Common myeloid progenitor, CD34-positive (primary cell): ENCODE data around the gene AFF3.

Experiments used
- CTCF ChIA-PET: fragments of 350-600 bp; sonication (Branson Sonifier 250); formaldehyde crosslinking; loops from one replicate; lab custom pipeline; 2021; ENCODE audit warnings: antibody characterized with exemption; lab: Charles Lee
- POLR2A ChIA-PET: fragments of 350-600 bp; sonication (Branson Sonifier 250); formaldehyde crosslinking; loops from one replicate; lab custom pipeline; 2021; ENCODE audit warnings: antibody characterized with exemption; lab: Charles Lee
- DNase-seq, 3 donors: peaks; one replicate each; pipeline versions ENCODE4 v3.0.0 to v3.0.0-alpha.2; 2013
- H3K27ac ChIP-seq, 2 experiments: 1 replicate in 1 of 2; 2 replicates in 1 of 2; pipeline ENCODE4 v1.7.0; 2013; ENCODE audit warnings: inconsistent platforms in 2 of 2, low read length in 2 of 2, mild to moderate bottlenecking in 2 of 2, low read depth in 1 of 2, moderate library complexity in 1 of 2; ENCODE audit not compliant: severe bottlenecking in 2 of 2, insufficient read depth in 1 of 2, poor library complexity in 1 of 2
- H3K27me3 ChIP-seq, 5 experiments: replicated peaks in 2 of 5; 1 replicate in 3 of 5; 2 replicates in 2 of 5; pipeline versions ENCODE4 v1.6.1 to v1.7.0; 2013; ENCODE audit warnings: low read length in 4 of 5, mild to moderate bottlenecking in 2 of 5, moderate library complexity in 2 of 5, inconsistent platforms in 1 of 5; ENCODE audit not compliant: insufficient read depth in 5 of 5, control insufficient read depth in 4 of 5
- H3K36me3 ChIP-seq, 4 experiments: 1 replicate in 2 of 4; 2 replicates in 2 of 4; pipeline versions ENCODE4 v1.6.1 to v1.7.0; 2013; ENCODE audit warnings: low read length in 3 of 4, control low read depth in 1 of 4, mild to moderate bottlenecking in 1 of 4; ENCODE audit not compliant: control insufficient read depth in 4 of 4, insufficient read depth in 4 of 4
- H3K4me1 ChIP-seq, 4 experiments: 1 replicate in 3 of 4; 2 replicates in 1 of 4; pipeline versions ENCODE4 v1.6.1 to v1.7.1; 2013; ENCODE audit warnings: low read length in 3 of 4, mild to moderate bottlenecking in 3 of 4, control low read depth in 1 of 4, inconsistent platforms in 1 of 4, moderate library complexity in 1 of 4; ENCODE audit not compliant: control insufficient read depth in 4 of 4, insufficient read depth in 4 of 4; ENCODE audit errors: control extremely low read depth in 1 of 4
- H3K4me3 ChIP-seq, 7 experiments: 1 replicate in 4 of 7; 2 replicates in 3 of 7; pipeline versions ENCODE4 v1.5.1 to v1.7.0; 2013; ENCODE audit warnings: mild to moderate bottlenecking in 7 of 7, low read length in 6 of 7, moderate library complexity in 6 of 7, inconsistent platforms in 2 of 7, low read depth in 2 of 7, control low read depth in 1 of 7; ENCODE audit not compliant: insufficient read depth in 4 of 7, control insufficient read depth in 1 of 7; ENCODE audit errors: extremely low read depth in 1 of 7
- H3K9me3 ChIP-seq, 5 experiments: 1 replicate in 4 of 5; 2 replicates in 1 of 5; pipeline versions ENCODE4 v1.6.1 to v1.7.1; 2013; ENCODE audit warnings: low read length in 4 of 5, mild to moderate bottlenecking in 2 of 5, inconsistent platforms in 1 of 5, low read depth in 1 of 5, moderate library complexity in 1 of 5; ENCODE audit not compliant: control insufficient read depth in 4 of 5, insufficient read depth in 2 of 5; ENCODE audit errors: control extremely low read depth in 1 of 5
- WGBS: methylation state at CpG from one replicate; pipeline ENCODE4 v1.1.5; 2013; ENCODE audit not compliant: insufficient coverage; 5-methylcytosine and 5-hydroxymethylcytosine counted together

AFF3 gene

DNA sequence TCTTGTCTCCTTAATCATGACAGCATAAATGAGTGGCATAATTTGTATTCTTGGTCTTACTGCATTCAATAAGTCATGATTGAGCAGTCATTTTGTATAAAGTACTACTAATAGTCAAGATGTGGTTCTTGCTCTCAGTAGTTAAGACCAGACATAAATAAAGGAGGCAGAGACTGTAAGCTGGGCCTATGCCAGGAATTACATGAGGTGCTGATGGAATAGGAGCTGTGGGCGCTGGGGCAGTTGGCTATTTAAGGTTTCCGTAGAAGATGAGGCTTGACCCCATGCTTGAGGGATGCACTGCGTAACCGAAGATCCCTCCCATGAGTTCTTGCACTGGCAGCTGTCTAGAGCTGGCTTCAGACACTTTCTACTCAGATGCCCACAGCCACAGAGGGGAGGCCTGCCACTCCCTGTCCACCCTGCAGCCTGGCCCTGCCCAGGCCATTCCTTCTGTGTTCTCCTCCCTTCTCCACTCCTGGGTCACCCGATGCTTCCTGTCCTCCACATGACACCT is 501.7 kb downstream of the AFF3 start:
- ChIA-PET CTCF (interaction anchor here (0.6 kb wide), 1 partner anchor 22 kb away, joined by 3 read pairs; no protein-coding TSS in a partner anchor), POLR2A (no interaction called here)
- no peak overlapping the region for H3K4me3 ChIP-seq
- H3K9me3 ChIP-seq: no peaks in the 10 kb centered on the region
- 96% methylated on average over 4 of the region's 5 CpGs for WGBS
- no peaks in the 10 kb centered on the region for H3K4me1 ChIP-seq
- DNase-seq: no peak
- H3K27ac ChIP-seq: no peak overlapping the region
- H3K27me3 ChIP-seq: no peaks in the 10 kb centered on the region
- peaks cover 0 to 7% (median 3%) of the 10 kb centered on the region in 4 experiments for H3K36me3 ChIP-seq

GRCh38 chr2:99638791-99639190 is 503.6 kb downstream of the AFF3 start:
- CTCF ChIA-PET: no interaction called here
- Histone ChIP-seq H3K9me3 (peaks cover 0 to 7% (median 5%) of the 10 kb centered on the region in 5 experiments), H3K4me3 (no peak overlapping the region), H3K27ac (no peak overlapping the region), H3K36me3 (peaks cover 0 to 7% (median 6%) of the 10 kb centered on the region in 4 experiments), H3K4me1 (no peaks in the 10 kb centered on the region), H3K27me3 (no peaks in the 10 kb centered on the region)
- POLR2A ChIA-PET: no interaction called here
- DNase-seq: no peak
- 100% methylated on average over 3 of the region's 4 CpGs for WGBS

- 100% methylated on average over 6 of the region's 7 CpGs for whole genome bisulfite sequencing
- Histone ChIP-seq H3K4me1 (no peaks in the 10 kb centered on the region), H3K4me3 (no peak overlapping the region), H3K27ac (no peak overlapping the region), H3K27me3 (no peaks in the 10 kb centered on the region), H3K36me3 (peaks cover 0 to 7% (median 6%) of the 10 kb centered on the region in 4 experiments), H3K9me3 (peaks cover 0 to 14% (median 13%) of the 10 kb centered on the region in 5 experiments)
- DNase-seq: no peak
- POLR2A ChIA-PET: no interaction called here
- CTCF ChIA-PET: no interaction called here
Observed at GRCh38 chr2:99637159-99637697, 505.2 kb downstream of the AFF3 start.

DNA sequence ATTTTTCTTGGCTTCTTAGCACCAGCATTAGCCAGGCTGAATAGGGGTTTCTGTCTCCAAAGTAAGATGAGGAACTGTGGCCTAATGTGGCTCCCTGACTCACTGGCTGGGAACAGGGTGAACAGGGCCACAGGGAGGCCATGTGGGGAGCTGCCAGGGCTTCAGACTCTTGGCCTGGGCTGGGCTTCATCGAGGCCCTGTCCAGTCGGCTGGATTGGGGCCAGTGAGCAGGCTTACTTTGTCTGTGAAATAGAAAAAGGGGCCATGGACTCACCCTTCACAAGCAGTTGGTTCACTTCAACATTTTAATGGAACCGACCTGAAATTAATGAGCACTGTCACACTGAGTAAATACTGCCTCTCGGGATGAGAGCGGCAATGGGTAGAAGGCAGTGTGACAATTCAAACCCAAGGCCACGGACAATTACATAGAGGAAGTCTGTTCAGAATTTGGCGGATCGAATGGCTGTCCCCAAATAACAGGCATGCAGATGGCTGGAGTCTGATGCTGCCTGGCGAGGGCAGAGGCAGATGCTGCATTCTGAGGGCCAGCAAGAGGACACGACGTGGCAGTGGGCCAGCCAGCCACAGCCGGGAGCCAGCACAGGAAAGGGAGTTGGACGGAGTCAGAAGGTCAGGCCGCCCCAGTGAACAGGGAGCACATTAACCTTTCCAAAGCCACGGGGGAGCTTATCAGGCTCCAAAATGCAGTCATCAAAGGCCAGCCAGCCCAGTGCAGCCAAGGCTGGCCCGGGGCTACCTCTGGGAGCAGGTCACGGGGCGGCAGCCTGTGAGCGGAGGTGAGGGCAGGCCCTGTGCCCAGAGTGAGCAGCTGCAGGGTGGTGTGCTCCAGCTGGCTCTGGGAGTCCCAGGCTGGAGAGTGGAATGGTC is 506.0 kb downstream of the AFF3 start:
- ChIA-PET CTCF (no interaction called here), POLR2A (no interaction called here)
- 97% methylated on average over 19 of the region's 19 CpGs for WGBS
- Histone ChIP-seq H3K4me3 (no peak overlapping the region), H3K9me3 (peaks cover 0 to 14% (median 13%) of the 10 kb centered on the region in 5 experiments), H3K27ac (no peak overlapping the region), H3K4me1 (no peaks in the 10 kb centered on the region), H3K36me3 (peaks cover 0 to 7% (median 6%) of the 10 kb centered on the region in 4 experiments), H3K27me3 (no peaks in the 10 kb centered on the region)
- no peak for DNase-seq

GRCh38 chr2:99635710-99636109 is 506.7 kb downstream of the AFF3 start:
- 82% methylated on average over 3 of the region's 4 CpGs for WGBS
- Histone ChIP-seq H3K9me3 (peaks cover 0 to 14% (median 13%) of the 10 kb centered on the region in 5 experiments), H3K27me3 (no peaks in the 10 kb centered on the region), H3K4me1 (no peaks in the 10 kb centered on the region), H3K4me3 (no peak overlapping the region), H3K36me3 (peaks cover 0 to 7% (median 6%) of the 10 kb centered on the region in 4 experiments), H3K27ac (no peak overlapping the region)
- DNase-seq: no peak
- POLR2A ChIA-PET: no interaction called here
- CTCF ChIA-PET: no interaction called here

DNA sequence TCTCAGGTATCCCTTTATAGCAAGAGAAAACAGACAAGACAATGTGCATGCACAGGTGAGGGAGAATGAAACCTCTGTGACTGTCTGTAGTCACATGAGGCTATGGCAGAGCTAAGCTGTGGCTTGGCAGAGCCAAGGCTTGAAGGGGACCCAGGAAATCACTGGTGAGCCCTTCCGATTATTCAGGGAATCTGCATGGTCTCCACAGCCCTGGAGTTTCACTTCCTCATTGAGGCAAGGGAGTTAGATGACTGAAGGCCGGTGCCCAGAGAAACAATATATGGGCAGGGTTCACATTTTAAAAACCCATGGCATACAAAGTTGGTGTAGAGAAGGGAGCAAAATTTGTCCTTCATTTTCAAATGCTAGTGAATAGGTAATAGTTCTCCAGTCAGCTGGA is 508.2 kb downstream of the AFF3 start:
- H3K27me3 ChIP-seq: no peaks in the 10 kb centered on the region
- ChIA-PET POLR2A (no interaction called here), CTCF (interaction anchor here (0.6 kb wide), 1 partner anchor 236 kb away, joined by 3 read pairs; no protein-coding TSS in a partner anchor)
- no peaks in the 10 kb centered on the region for H3K4me1 ChIP-seq
- no peak overlapping the region for H3K4me3 ChIP-seq
- peaks cover 0 to 14% (median 13%) of the 10 kb centered on the region in 5 experiments for H3K9me3 ChIP-seq
- H3K36me3 ChIP-seq: peaks cover 0 to 12% (median 7%) of the 10 kb centered on the region in 4 experiments
- 90% methylated on average over 2 of the region's 2 CpGs for WGBS
- DNase-seq: no peak
- H3K27ac ChIP-seq: no peak overlapping the region

- Histone ChIP-seq H3K27me3 (no peaks in the 10 kb centered on the region), H3K36me3 (peaks cover 0 to 10% (median 7%) of the 10 kb centered on the region in 4 experiments), H3K9me3 (peaks cover 0 to 14% (median 13%) of the 10 kb centered on the region in 5 experiments), H3K4me3 (no peak overlapping the region), H3K27ac (no peak overlapping the region), H3K4me1 (no peaks in the 10 kb centered on the region)
- CTCF ChIA-PET: no interaction called here
- no peak for DNase-seq
- no CpG with 5 or more reads among the region's 3 CpGs for WGBS
- POLR2A ChIA-PET: no interaction called here
Observed at GRCh38 chr2:99631700-99632099, 510.7 kb downstream of the AFF3 start.
